ENCODE measurements around the gene FAM240A. TPM values are rescaled to one million over a fixed set of nuclear protein-coding genes. Genes with fewer than 3 reads are reported as not detected.

Gene FAM240A
- total and polyA plus RNA-seq, 4 donors, result not detected

DNA sequence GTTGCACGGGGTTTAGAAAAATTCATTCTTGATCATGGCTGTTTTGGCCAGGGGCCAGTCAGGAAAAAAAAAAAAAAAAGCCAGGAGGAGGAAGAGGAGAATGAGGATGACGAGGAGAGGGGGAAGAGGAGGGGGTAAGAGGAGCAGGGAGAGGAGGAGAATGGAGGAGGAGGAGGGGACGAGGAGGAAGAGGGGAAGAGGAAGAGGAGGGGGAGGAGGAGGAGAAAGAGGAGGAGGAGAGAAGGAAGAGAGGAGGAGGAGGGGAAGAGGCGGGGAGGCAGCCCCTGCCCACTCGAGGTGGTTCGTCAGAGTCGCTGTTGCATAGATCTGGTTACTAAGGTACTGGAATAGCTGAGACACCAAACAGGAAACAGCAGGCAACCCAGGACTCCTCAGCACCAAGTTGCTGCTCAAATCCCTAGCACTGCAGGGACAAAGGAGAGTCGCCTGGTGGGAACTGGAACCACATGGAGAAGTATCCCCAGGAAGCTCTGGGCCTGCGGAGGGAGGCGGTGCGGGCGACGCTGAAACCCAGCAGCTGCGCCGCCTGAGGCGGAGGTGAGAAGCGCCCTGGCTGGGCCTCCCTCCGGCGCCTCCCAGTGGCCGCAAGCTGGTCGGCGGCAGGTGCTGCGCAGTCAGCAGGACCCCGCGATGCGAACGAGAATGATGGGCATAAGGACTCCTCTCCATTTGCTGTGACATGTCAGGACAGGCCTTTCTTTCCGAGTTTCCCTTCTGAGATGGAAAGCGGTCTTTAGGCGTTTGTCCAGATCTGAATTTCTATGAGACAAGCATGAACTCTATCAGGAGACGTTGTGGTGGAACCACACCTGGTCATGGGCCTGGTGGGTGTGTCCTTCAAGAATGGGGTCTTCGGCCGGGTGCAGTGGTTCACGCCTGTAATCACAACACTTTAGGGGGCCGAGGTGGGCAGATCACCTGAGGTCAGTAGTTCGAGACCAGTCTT lies 17.5 kb downstream of the FAM240A start:
- Histone ChIP-seq H3K4me3 (no peak overlapping the region), H3K9me3 (ENCODE audit: control insufficient read depth in 4 of 4, insufficient read depth in 3 of 4, low read length in 3 of 4) (no peaks in the 10 kb centered on the region), H3K27ac (ENCODE audit: low read depth in 1 of 2, low read length in 1 of 2) (peak overlapping the region in 1 of 2 donors; percentile 78), H3K27me3 (ENCODE audit: control insufficient read depth in 3 of 3, insufficient read depth in 3 of 3, low read length in 2 of 3) (no peaks in the 10 kb centered on the region), H3K9ac (ENCODE audit: insufficient read depth in 1 of 2, low read length in 2 of 2) (peak overlapping the region in 1 of 2 donors; percentile 47), H3K36me3 (ENCODE audit: control insufficient read depth in 4 of 4, insufficient read depth in 4 of 4, low read length in 4 of 4) (no peaks in the 10 kb centered on the region), H3K4me1 (ENCODE audit: control insufficient read depth in 5 of 5, insufficient read depth in 5 of 5, low read length in 5 of 5) (peaks cover 0 to 25% (median 7%) of the 10 kb centered on the region in 5 donors)
- peak; percentile 83 for ATAC-seq (ENCODE audit: insufficient read depth, low FRiP score)
- peak; percentile 90 to 94 (median 91) for DNase-seq
- WGBS, 2 donors, result 10% methylated on average over 36 of the region's 36 CpGs
- peak; percentile 99 for TF ChIP-seq CTCF (IDR thresholded peaks at IDR 0.05; ENCODE audit: control extremely low read depth, extremely low read depth)

DNA sequence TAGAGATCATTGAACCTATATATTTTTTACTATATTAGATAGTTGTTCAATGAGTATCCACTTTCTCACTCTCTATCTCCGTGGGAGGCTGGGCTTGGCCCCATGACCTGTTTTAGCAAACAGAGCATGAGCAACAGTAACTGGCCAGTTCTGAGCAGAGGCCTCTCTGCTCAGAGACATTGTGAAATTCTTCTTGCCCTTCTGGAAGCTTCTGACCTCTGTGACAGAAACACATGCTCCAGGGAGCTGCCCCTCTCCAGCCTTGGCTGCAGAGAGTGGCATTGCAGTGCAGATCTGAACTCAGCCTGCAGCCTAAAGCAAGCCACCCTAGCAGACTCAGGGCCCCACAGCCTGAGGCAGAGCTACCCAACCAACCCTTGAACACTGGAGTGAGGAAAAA lies 20.5 kb downstream of the FAM240A start:
- TF ChIP-seq CTCF (IDR thresholded peaks at IDR 0.05; ENCODE audit: control extremely low read depth, extremely low read depth), result no peak
- 57 to 76% methylated on average over 1 of the region's 1 CpG for WGBS, 2 donors
- no peak overlapping the region for H3K4me3 ChIP-seq
- ATAC-seq (ENCODE audit: insufficient read depth, low FRiP score) (no peak), DNase-seq (no peak)
- no peak overlapping the region for H3K27ac ChIP-seq (ENCODE audit: low read depth in 1 of 2, low read length in 1 of 2)
- no peaks in the 10 kb centered on the region for H3K9me3 ChIP-seq (ENCODE audit: control insufficient read depth in 4 of 4, insufficient read depth in 3 of 4, low read length in 3 of 4)
- H3K27me3 ChIP-seq (ENCODE audit: control insufficient read depth in 3 of 3, insufficient read depth in 3 of 3, low read length in 2 of 3), result no peaks in the 10 kb centered on the region
- no peaks in the 10 kb centered on the region for H3K36me3 ChIP-seq (ENCODE audit: control insufficient read depth in 4 of 4, insufficient read depth in 4 of 4, low read length in 4 of 4)
- H3K9ac ChIP-seq (ENCODE audit: insufficient read depth in 1 of 2, low read length in 2 of 2), result no peak overlapping the region
- peaks cover 0 to 25% (median 8%) of the 10 kb centered on the region in 5 donors for H3K4me1 ChIP-seq (ENCODE audit: control insufficient read depth in 5 of 5, insufficient read depth in 5 of 5, low read length in 5 of 5)

GRCh38 chr3:46634856-46635255 lies 22.5 kb downstream of the FAM240A start:
- H3K27me3 ChIP-seq (ENCODE audit: control insufficient read depth in 3 of 3, insufficient read depth in 3 of 3, low read length in 2 of 3), result no peaks in the 10 kb centered on the region
- no peak overlapping the region for H3K4me3 ChIP-seq
- no peaks in the 10 kb centered on the region for H3K36me3 ChIP-seq (ENCODE audit: control insufficient read depth in 4 of 4, insufficient read depth in 4 of 4, low read length in 4 of 4)
- no peak for TF ChIP-seq CTCF (IDR thresholded peaks at IDR 0.05; ENCODE audit: control extremely low read depth, extremely low read depth)
- no peaks in the 10 kb centered on the region for H3K9me3 ChIP-seq (ENCODE audit: control insufficient read depth in 4 of 4, insufficient read depth in 3 of 4, low read length in 3 of 4)
- H3K4me1 ChIP-seq (ENCODE audit: control insufficient read depth in 5 of 5, insufficient read depth in 5 of 5, low read length in 5 of 5), result peaks cover 0 to 6% (median 0%) of the 10 kb centered on the region in 5 donors
- WGBS, 2 donors, result 50 to 51% methylated on average over 3 of the region's 3 CpGs
- DNase-seq, result no peak
- ATAC-seq (ENCODE audit: insufficient read depth, low FRiP score), result no peak
- no peak overlapping the region for H3K27ac ChIP-seq (ENCODE audit: low read depth in 1 of 2, low read length in 1 of 2)
- H3K9ac ChIP-seq (ENCODE audit: insufficient read depth in 1 of 2, low read length in 2 of 2), result no peak overlapping the region

Measured in lung (tissue), 12 donors.